Motor neuron (in vitro differentiated cells): ENCODE measurements around the gene CDK6. TPM values are rescaled to one million over a fixed set of nuclear protein-coding genes. Genes with fewer than 3 reads are reported as not detected.

Experiments used
- ATAC-seq, 8 experiments: fragments of 200-7000 bp; cut with Tn5 transposase; replicated peaks in 6 of 8; 2 replicates each; pipeline ENCODE4 v1.8.0; 2021; ENCODE audit warnings: mild to moderate bottlenecking in 8 of 8, moderate library complexity in 8 of 8
- H3K27ac ChIP-seq, 2 donors: fragments of 250-450 bp; sonication (Bioruptor Pico); 2 replicates each; pipeline ENCODE4 v1.9.0; 2021; ENCODE audit warnings: antibody characterized with exemption in 2 of 2, mild to moderate bottlenecking in 2 of 2, moderate library complexity in 1 of 2
- H3K4me1 ChIP-seq, 2 donors: fragments of 250-450 bp; sonication (Bioruptor Pico); replicated peaks in 1 of 2; 2 replicates each; pipeline ENCODE4 v1.6.1; 2021; ENCODE audit warnings: antibody characterized with exemption in 2 of 2, mild to moderate bottlenecking in 2 of 2, moderate library complexity in 1 of 2
- H3K4me3 ChIP-seq, 5 donors: fragments of 250-450 bp; sonication (Bioruptor Pico); 2 replicates each; pipeline ENCODE4 v1.9.0; 2021; ENCODE audit warnings: antibody characterized with exemption in 5 of 5, mild to moderate bottlenecking in 5 of 5, moderate library complexity in 4 of 5
- WGBS, 10 experiments: fragments of 450-650 bp; shearing (Covaris generic); methylation state at CpG; one replicate each; pipeline ENCODE4 v1.0.0; 2022; 5-methylcytosine and 5-hydroxymethylcytosine counted together
- in situ Hi-C, 9 experiments: fragments of 400-800 bp; cut with MboI; loops; one replicate each; pipeline ENCODE4 v1.15.0; 2021; ENCODE audit warnings: low sequenced_read_pairs in 9 of 9, low pct_unique_long_range_greater_than_20kb in 2 of 9; ENCODE audit not compliant: unreplicated experiment in 9 of 9
- total RNA-seq, 8 experiments: library from RNA; unstranded; fragments of 300-600 nt; gene quantifications; 2 replicates each; pipeline versions ENCODE4 v1.2.3 to v1.2.4, GENCODE V29; 2022

Gene CDK6
- total RNA-seq, 8 experiments from 2014 or later: 11.2 to 55.2 (median 25.7) TPM

DNA sequence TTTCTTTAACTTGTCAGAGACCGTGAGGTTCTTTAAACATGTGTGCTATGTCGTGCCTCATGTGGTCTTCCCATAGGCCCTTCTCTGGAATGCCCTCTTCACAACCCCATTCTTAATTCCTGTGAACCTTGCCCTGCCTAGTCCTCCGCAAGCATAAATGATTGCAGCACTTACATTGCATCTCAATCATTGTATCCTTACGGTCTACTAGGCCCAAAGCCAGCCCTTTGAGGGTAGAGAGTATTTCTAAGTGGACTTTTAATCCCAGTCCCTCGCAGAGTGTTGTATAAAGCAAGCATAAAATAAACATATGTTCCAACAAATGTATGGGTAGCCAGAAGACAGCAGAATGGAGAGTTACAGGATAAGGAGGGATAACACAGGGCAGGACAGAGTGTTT, 154.0 kb downstream of the CDK6 start:
- H3K4me1 ChIP-seq: peaks cover 9 to 16% of the 10 kb centered on the region in 2 donors
- no peak overlapping the region for H3K4me3 ChIP-seq
- 52 to 89% (median 64%) methylated on average over 2 to 5 of the region's 5 CpGs; no CpG with 5 or more reads in 3 of the 10 experiments for WGBS, 10 experiments
- no peak for ATAC-seq
- no peak overlapping the region for H3K27ac ChIP-seq
- in situ Hi-C loops: loop anchor here in 3 of 9 experiments (25.0 kb wide), 2 partner anchors 155 to 380 kb away; partner anchors contain the start of gene CDK6 (in 3 of the 3)

DNA sequence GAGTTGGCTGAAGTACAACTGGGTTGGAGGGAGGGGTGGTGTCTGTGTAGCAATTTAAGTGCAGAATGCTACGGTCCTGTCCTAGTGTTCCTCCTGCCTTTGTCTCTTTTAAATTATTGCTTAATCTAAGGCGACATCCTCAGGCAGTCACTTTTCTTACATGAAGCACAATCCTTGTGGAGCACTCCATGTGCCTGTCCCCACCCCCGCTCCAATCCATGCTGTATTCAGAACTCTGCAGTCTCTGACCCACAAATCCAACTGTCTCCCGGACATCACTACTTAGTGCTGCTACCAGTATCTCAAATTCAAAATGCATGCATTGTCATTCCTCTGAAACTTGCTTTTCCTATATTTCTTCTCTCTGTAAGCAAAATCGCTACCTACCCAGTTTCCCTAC, 154.7 kb downstream of the CDK6 start:
- peaks cover 9 to 16% of the 10 kb centered on the region in 2 donors for H3K4me1 ChIP-seq
- no peak overlapping the region for H3K27ac ChIP-seq
- H3K4me3 ChIP-seq: no peak overlapping the region
- in situ Hi-C loops: loop anchor here in 3 of 9 experiments (25.0 kb wide), 2 partner anchors 156 to 381 kb away; partner anchors contain the start of gene CDK6 (in 3 of the 3)
- WGBS, 10 experiments: 74 to 100% (median 90%) methylated on average over 1 to 5 of the region's 5 CpGs; no CpG with 5 or more reads in 1 of the 10 experiments
- ATAC-seq: no peak

DNA sequence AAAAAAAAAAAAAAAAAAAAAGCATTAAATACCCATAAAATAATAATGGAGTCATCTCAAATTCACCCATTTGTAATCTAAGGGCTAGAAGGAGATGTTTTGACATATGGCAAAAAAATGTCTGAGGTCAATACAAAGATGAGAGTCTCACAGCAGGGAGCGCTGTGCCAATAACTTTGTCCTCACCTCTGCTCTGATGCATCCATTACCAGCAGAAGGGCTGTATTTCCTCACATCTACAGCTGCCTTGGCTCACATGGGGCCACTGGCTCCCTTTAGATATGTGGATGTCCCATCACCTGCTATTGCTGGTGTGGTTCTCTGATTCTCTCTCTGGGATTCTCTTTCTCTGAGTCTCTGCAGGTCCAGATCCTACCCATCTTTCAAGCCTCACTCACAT, 155.9 kb downstream of the CDK6 start:
- in situ Hi-C loops: loop anchor here in 3 of 9 experiments (25.0 kb wide), 2 partner anchors 157 to 382 kb away; partner anchors contain the start of gene CDK6 (in 3 of the 3)
- peak in 1 of 8 experiments; percentile 24 for ATAC-seq
- WGBS, 10 experiments: 88 to 100% (median 100%) methylated on average over 1 of the region's 1 CpG; no CpG with 5 or more reads in 6 of the 10 experiments
- Histone ChIP-seq H3K27ac (no peak overlapping the region), H3K4me3 (no peak overlapping the region), H3K4me1 (peaks cover 9 to 16% of the 10 kb centered on the region in 2 donors)

DNA sequence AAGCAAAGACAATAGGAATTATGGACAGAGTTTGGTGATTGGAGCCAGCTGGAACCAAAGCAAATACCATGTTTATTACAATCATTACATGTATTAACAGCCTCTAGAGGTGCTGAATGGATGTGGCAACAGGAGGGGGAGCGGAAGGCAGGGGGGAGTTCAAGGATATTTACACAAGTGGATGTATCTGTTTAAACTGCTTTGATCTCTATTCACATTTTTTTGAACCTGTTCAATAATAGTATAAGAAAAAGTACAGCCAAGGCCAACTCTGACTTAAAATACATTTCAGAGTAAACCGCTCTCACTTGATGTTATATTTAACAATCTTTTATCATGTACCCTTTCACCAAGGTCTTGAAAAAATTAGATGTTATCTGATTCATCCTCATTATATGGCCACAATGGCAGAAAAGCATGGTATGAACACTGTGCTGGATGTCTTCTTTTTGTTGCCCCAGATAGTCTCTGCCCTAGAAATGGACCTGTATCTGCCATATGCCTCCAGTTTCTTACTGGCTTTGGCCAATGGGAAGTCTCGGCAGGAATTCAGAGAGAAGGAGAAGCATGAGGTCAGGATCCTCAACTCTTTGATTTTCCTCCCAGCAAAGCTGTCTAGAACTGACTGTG, 158.0 kb downstream of the CDK6 start:
- no peak overlapping the region for H3K27ac ChIP-seq
- no peak for ATAC-seq
- in situ Hi-C loops: loop anchor here in 3 of 9 experiments (25.0 kb wide), 2 partner anchors 159 to 384 kb away; partner anchors contain the start of gene CDK6 (in 3 of the 3)
- peaks cover 6 to 16% of the 10 kb centered on the region in 2 donors for H3K4me1 ChIP-seq
- 80 to 100% (median 100%) methylated on average over 1 to 3 of the region's 3 CpGs; no CpG with 5 or more reads in 1 of the 10 experiments for WGBS, 10 experiments
- no peak overlapping the region for H3K4me3 ChIP-seq

DNA sequence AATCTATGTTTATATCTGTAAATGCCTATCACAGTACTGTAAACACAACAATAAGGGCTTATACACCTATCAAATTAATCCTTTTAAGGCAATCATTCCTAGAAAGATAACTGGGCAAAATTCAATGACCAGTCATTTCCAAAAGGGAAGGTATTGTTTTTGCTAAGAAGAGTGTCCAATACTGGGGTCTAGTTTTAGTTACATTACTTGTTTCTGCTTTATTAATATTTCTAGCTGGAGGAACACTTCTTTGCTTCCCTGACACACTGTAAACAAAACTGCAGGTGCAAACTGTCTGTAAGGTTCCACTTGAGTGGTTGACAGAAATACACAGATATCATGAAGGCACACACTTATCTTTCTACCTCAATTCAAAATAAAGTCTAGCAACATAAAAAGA, 162.0 kb downstream of the CDK6 start:
- in situ Hi-C loops: no loop called here
- Histone ChIP-seq H3K4me1 (no peaks in the 10 kb centered on the region), H3K4me3 (no peak overlapping the region), H3K27ac (no peak overlapping the region)
- ATAC-seq: no peak

DNA sequence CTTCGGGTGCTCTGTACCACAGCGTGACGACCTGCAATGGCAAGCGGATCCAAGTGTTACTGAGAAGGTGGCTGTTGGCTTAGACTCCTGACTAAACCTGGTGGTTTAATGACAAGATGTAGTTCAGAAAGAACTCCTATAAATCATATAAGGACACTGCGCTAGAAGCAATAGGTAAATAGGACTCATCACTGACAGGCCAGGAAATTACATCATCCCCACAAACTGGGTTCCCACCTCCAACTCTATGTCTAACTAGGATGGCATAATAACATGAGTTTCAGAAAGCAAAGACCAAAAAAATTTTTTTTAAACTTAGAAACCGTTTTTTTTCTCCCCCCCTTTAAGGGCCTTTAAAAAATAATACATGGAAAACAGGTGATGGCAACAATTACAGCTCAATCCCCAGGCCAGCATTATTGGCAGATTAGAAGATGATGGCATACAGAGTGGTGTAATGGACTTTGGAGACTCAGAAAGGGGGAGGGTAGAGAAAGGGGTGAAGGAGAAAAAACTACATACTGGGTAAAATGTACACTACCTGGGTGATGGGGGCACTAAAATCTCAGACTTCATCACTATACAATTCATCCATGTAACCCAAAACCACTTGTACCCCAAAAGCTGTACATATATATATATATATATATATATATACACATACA, 164.7 kb downstream of the CDK6 start:
- no peak overlapping the region for H3K27ac ChIP-seq
- WGBS, 10 experiments: 60 to 100% (median 84%) methylated on average over 1 to 5 of the region's 6 CpGs; no CpG with 5 or more reads in 1 of the 10 experiments
- in situ Hi-C loops: no loop called here
- no peak for ATAC-seq
- no peak overlapping the region for H3K4me3 ChIP-seq
- no peaks in the 10 kb centered on the region for H3K4me1 ChIP-seq

DNA sequence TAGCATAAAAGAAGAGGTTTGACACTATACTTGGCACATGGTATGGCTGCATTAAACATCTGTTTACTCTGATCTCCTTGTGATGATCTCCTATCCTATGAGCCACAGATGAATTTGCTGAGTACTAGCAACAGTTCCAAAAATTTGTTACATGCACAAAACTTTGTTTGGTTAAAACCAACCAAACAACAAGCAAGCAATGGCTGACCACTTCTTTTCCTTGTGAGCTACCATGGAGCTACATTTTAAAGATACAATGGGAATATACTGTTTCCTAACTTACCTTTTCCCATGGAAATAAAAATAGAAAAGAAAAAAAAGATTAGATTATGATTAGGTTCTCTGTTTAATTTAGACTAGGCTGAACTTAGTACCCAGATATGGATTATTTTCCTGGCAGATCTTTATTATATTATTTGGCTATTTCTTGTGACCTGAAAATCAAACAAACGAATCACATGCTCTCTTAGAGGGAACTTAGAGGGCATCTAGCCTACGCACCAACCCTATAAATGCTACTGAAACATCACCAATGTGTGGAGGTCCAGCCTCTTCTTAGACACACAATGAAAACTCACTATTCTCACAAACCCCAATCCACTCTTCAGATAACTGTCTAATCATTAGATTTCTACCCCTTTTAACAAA, 166.0 kb downstream of the CDK6 start:
- 86 to 100% (median 100%) methylated on average over 1 to 2 of the region's 2 CpGs; no CpG with 5 or more reads in 1 of the 10 experiments for WGBS, 10 experiments
- no peaks in the 10 kb centered on the region for H3K4me1 ChIP-seq
- ATAC-seq: no peak
- H3K27ac ChIP-seq: no peak overlapping the region
- no peak overlapping the region for H3K4me3 ChIP-seq
- in situ Hi-C loops: no loop called here

DNA sequence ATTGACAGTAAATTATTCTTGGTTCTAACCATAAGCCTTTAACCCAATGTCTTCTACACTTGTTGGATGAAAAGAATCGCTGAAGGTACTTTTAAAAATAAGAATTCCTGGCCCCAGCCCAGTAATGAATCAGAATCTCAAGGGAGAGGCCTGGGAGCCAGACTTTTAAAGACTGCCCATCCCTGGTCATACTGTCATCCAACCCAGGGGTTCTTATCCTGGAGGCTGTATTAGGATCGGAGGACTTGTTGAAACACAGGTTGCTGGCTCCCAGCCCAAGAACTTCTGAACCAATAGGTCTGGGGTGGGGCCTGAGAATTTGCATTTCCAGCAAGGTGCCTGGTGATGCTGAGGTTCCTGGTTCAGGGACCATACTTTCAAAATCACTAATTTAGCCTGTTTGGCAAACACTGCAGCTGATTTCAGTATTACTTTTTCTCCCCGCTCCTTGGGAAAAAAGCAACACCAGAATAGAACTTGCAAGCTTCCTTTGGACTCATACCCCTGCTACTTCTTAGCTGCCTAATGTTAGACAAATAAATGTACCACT, 166.7 kb downstream of the CDK6 start:
- ATAC-seq: peak in 2 of 8 experiments; percentile 49 to 85
- whole genome bisulfite sequencing, 10 experiments: 64 to 100% (median 100%) methylated on average over 1 to 3 of the region's 3 CpGs; no CpG with 5 or more reads in 2 of the 10 experiments
- in situ Hi-C loops: no loop called here
- Histone ChIP-seq H3K4me3 (no peak overlapping the region), H3K4me1 (no peaks in the 10 kb centered on the region), H3K27ac (no peak overlapping the region)

DNA sequence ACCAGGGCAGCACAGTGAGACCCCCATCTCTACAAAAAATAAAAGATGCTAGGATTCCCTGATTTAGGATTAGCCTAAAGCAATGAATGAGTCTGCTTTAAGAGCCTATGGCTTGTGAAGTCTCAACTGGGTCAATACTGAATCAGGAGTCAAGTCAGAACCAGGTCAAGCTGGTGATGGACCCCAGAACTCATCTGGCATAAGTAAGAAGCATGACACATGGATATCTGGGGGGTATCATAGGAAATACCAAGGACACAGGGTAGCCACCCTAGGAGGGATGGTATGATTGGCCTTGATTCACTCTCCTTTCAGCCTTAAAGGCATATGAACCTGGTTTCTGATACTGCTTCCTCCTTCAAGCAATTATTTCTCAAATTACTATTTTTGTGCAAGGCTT, 167.8 kb downstream of the CDK6 start:
- no peak overlapping the region for H3K4me3 ChIP-seq
- ATAC-seq: no peak
- H3K4me1 ChIP-seq: no peaks in the 10 kb centered on the region
- in situ Hi-C loops: no loop called here
- H3K27ac ChIP-seq: no peak overlapping the region

DNA sequence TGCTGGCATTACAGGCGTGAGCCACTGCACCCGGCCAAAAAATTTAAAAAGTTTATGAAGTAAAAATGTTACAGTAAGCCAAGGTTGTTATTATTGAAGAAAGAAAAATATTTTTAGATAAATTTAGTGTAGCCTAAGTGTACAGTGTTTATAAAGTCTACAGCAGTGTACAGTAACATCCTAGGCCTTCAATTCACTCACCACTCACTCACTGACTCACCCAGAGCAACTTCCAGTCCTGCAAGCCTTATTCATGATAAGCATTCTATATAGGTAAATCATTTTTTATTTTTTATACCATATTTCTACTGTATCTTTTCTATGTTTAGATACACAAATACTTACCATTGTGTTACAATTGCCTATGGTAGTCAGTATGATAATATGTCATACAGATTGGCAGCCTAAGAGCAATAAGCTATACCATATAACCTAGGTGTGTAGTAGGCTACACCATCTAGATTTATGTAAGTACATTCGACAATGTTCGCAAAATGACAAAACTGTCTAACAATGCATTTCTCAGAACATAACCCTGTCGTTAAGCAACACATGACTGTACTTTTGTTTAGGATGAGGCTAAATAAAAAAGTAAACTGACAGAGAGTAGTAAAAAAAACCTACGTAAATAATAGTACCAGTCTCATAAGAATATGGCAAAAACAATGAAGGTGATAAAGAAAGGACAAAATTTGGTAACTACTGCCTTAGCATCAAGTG, 168.4 kb downstream of the CDK6 start:
- in situ Hi-C loops: no loop called here
- no peak for ATAC-seq
- Histone ChIP-seq H3K4me3 (no peak overlapping the region), H3K4me1 (no peaks in the 10 kb centered on the region), H3K27ac (no peak overlapping the region)
- 54 to 100% (median 94%) methylated on average over 1 to 6 of the region's 6 CpGs for WGBS, 10 experiments

DNA sequence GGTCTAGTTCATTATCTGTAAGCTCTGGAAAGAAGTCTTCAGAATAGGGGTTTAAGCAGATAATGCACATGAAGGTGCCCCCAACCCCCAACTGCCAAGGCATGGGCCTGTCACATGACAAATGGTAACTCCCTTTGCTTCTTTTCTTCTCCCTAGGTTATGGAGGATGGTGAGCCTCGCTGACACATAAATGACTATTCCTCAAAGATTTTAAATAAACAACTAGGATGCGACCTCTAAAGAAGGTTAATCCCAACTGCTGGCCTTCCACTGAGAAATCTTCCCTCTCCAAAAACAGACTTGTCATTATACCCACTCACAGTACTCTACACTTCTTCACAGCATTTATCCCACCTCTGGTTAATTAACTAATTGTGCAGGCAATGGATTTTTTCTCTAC, 170.4 kb downstream of the CDK6 start:
- in situ Hi-C loops: no loop called here
- WGBS, 10 experiments: 88 to 100% (median 96%) methylated on average over 1 to 2 of the region's 2 CpGs; no CpG with 5 or more reads in 4 of the 10 experiments
- ATAC-seq: no peak

DNA sequence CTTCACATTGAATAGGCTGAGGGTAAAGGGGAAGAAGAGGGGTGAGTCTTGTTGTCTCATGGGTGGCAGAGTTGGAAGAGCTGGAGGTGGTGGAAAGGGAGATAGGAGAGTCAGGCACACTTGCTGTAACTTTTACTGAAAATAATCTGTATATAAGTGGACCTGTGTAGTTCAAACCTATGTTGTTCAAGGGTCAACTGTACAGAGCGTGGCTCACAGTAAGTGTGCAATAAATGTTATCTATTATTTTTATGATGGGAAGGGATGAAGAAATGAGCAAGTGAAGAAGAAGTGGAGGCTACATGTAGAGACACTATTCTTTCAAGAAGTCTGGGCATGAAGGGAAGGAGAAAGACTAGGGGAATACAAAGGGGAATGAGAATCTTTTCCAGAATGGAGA, 174.7 kb downstream of the CDK6 start:
- in situ Hi-C loops: no loop called here
- ATAC-seq: no peak
- Histone ChIP-seq H3K4me1 (no peaks in the 10 kb centered on the region), H3K4me3 (no peak overlapping the region), H3K27ac (no peak overlapping the region)
- WGBS, 10 experiments: 80 to 100% (median 100%) methylated on average over 1 of the region's 1 CpG; no CpG with 5 or more reads in 2 of the 10 experiments

More for the DNA sequence above, 170.4 kb downstream of the CDK6 start:
- Histone ChIP-seq H3K27ac (no peak overlapping the region), H3K4me1 (no peaks in the 10 kb centered on the region), H3K4me3 (no peak overlapping the region)
